Astrocyte of the cerebellum (primary cell): ENCODE data around the gene GAREM2.

Experiments
- DNase-seq: peaks from one replicate; pipeline ENCODE4 v3.0.0-alpha.2; 2011; ENCODE audit warnings: low read depth
- H3K4me3 ChIP-seq: 2 replicates; pipeline ENCODE4 v1.5.1; 2011; ENCODE audit warnings: mild to moderate bottlenecking, low read depth, low read length, moderate library complexity
- in situ Hi-C: cut with HindIII; loops from 2 replicates; pipeline ENCODE4 v1.10.0; 2017; ENCODE audit warnings: low sequenced_read_pairs
- TF ChIP-seq, protein P1 (sequence below): IDR thresholded peaks from 2 replicates; pipeline ENCODE4 v1.5.1; 2012; ENCODE audit warnings: low read length, low read depth, moderate library complexity, mild to moderate bottlenecking; ENCODE audit errors: missing control alignments

The GAREM2 gene

GRCh38 chr2:26238311-26238958 lies 65.5 kb downstream of the GAREM2 start:
- H3K4me3 ChIP-seq = no peak overlapping the region
- no peak for DNase-seq
- in situ Hi-C loops = no loop called here
- TF ChIP-seq, protein P1, sequence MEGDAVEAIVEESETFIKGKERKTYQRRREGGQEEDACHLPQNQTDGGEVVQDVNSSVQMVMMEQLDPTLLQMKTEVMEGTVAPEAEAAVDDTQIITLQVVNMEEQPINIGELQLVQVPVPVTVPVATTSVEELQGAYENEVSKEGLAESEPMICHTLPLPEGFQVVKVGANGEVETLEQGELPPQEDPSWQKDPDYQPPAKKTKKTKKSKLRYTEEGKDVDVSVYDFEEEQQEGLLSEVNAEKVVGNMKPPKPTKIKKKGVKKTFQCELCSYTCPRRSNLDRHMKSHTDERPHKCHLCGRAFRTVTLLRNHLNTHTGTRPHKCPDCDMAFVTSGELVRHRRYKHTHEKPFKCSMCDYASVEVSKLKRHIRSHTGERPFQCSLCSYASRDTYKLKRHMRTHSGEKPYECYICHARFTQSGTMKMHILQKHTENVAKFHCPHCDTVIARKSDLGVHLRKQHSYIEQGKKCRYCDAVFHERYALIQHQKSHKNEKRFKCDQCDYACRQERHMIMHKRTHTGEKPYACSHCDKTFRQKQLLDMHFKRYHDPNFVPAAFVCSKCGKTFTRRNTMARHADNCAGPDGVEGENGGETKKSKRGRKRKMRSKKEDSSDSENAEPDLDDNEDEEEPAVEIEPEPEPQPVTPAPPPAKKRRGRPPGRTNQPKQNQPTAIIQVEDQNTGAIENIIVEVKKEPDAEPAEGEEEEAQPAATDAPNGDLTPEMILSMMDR = no peak
